Right lobe of liver (tissue), 4 donors: Measurements from ENCODE around the gene C16orf46.

Source experiments
- CTCF ChIP-seq, 4 donors: fragments of 200-600 bp in 3 of 4; fragments of 450-650 bp in 1 of 4; IDR thresholded peaks; one replicate each; pipeline versions ENCODE4 v1.5.1 to v1.8.0; 2016 to 2022; ENCODE audit warnings: antibody characterized with exemption in 4 of 4, mild to moderate bottlenecking in 2 of 4
- POLR2A ChIP-seq: fragments of 450-650 bp; IDR thresholded peaks from one replicate; pipeline ENCODE4 v1.6.1; 2017; ENCODE audit warnings: antibody characterized with exemption, mild to moderate bottlenecking
- donor health status: DM: no; HTN: no; CAD: no.
- donor health status: DM: no; HTN: no; CAD: no.
- donor health status: DM: no; HTN: yes; CAD: no.

DNA sequence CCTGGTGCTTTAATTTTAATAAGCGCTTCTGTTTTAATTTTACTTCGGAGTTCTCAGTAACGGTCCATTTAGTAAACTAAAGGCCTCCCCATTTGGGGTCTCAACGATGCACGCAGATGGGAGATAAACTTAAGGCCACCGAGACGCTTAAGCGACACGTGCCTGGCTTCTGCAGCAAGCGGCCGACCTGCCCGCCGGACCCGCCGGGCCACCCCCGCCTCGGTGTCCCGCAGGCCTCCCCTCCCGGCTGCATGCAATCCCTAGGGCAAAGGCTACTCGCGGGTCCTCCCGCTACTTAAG is 18.6 kb upstream of the C16orf46 start:
- TF ChIP-seq CTCF (IDR thresholded peaks at IDR 0.05) (no peak), POLR2A (no peak)
